Rectal smooth muscle tissue (tissue), 1 donor: Measurements from ENCODE around the gene SP140L.

Experiments used
- H3K27ac ChIP-seq: one replicate; pipeline ENCODE4 v1.7.0; 2013; ENCODE audit warnings: low read depth, low read length, inconsistent platforms
- H3K27me3 ChIP-seq: one replicate; pipeline ENCODE4 v1.7.0; 2013; ENCODE audit warnings: low read length; ENCODE audit not compliant: control insufficient read depth, insufficient read depth
- H3K36me3 ChIP-seq: one replicate; pipeline ENCODE4 v1.7.0; 2013; ENCODE audit warnings: low read length; ENCODE audit not compliant: control insufficient read depth, insufficient read depth
- H3K4me1 ChIP-seq: one replicate; pipeline ENCODE4 v1.7.0; 2013; ENCODE audit warnings: low read length; ENCODE audit not compliant: control insufficient read depth, insufficient read depth
- H3K4me3 ChIP-seq: one replicate; pipeline ENCODE4 v1.7.0; 2013; ENCODE audit warnings: low read length
- H3K9ac ChIP-seq: one replicate; pipeline ENCODE4 v1.7.0; 2013; ENCODE audit warnings: low read length

SP140L gene

DNA sequence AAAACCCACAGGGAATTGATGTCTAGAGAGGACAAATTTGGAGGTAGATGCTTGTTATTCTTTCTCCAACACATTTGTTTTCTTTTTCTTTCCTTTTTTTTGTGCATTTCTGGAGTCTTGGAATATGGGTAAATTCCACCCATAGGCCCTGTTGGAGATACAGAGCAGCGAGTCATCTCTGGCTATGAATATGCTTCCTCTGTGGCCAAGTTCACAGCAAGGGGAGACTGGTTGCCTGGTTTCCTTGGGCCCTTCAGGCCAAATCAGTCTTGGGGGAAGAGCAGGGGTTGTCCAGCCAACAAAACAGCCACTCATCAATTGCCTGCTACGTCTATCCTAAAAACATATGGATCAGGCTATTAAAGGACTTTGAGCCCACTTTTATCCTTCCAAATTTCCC lies 116.5 kb downstream of the SP140L start:
- Histone ChIP-seq H3K4me1 (no peaks in the 10 kb centered on the region), H3K36me3 (peaks cover 16% of the 10 kb centered on the region), H3K27me3 (no peaks in the 10 kb centered on the region), H3K4me3 (no peak overlapping the region), H3K27ac (no peak overlapping the region), H3K9ac (no peak overlapping the region)

DNA sequence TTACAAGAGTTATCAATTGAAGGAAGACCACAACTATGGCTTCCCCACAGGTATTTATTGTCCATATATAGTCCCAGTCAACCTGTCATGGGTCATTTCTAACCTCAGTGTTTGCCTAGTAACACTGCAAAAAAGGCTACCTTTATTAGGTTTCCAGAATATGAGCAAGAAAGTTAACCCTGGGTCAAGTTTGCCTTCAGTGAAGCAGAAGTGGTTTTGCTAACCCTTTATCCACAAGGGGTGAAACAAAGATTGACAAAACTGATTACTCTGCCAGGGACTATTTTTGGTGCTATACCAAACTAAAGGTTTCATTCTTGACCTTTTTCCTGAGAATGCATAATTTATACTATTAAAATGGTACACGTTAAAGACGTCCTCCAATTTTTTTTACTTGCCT lies 117.8 kb downstream of the SP140L start:
- no peak overlapping the region for H3K9ac ChIP-seq
- no peaks in the 10 kb centered on the region for H3K27me3 ChIP-seq
- no peak overlapping the region for H3K4me3 ChIP-seq
- no peaks in the 10 kb centered on the region for H3K4me1 ChIP-seq
- no peak overlapping the region for H3K27ac ChIP-seq
- H3K36me3 ChIP-seq, result peaks cover 21% of the 10 kb centered on the region

GRCh38 chr2:230447036-230447435 lies 120.0 kb downstream of the SP140L start:
- H3K27me3 ChIP-seq, result no peaks in the 10 kb centered on the region
- no peaks in the 10 kb centered on the region for H3K4me1 ChIP-seq
- H3K27ac ChIP-seq, result no peak overlapping the region
- peaks cover 26% of the 10 kb centered on the region for H3K36me3 ChIP-seq
- H3K9ac ChIP-seq, result no peak overlapping the region
- no peak overlapping the region for H3K4me3 ChIP-seq

GRCh38 chr2:230447455-230448451 lies 120.8 kb downstream of the SP140L start:
- H3K27ac ChIP-seq, result no peak overlapping the region
- H3K4me1 ChIP-seq, result no peaks in the 10 kb centered on the region
- no peak overlapping the region for H3K9ac ChIP-seq
- H3K4me3 ChIP-seq, result no peak overlapping the region
- no peaks in the 10 kb centered on the region for H3K27me3 ChIP-seq
- H3K36me3 ChIP-seq, result peaks cover 26% of the 10 kb centered on the region

DNA sequence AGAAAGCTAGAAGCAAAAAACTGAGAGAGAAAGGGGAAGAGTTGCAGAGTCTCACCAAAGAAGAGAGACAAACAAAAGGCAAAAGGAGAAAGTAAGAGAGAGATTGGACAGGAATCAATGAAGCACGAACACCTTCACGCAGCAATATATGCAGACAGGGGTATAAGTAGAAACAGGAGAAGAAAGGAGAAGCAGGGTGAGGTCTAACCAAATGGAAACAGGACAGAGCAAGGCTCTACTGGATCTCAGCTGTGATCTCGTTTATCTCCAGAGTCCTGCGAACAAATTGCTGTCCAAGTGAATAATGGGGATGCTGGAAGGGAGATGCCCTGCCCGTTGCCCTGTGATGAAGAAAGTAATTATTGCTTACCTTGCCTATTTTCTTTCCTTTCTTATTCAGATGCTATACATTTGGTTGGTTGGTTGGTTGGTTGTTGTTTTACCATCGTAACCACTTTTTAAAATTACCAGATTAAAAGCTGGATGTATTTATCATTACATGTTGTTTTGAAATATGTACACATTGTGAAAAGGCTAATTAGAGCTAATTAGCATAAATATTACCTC lies 123.0 kb downstream of the SP140L start:
- H3K4me3 ChIP-seq, result no peak overlapping the region
- peaks cover 18% of the 10 kb centered on the region for H3K36me3 ChIP-seq
- H3K27me3 ChIP-seq, result no peaks in the 10 kb centered on the region
- no peak overlapping the region for H3K27ac ChIP-seq
- H3K4me1 ChIP-seq, result no peaks in the 10 kb centered on the region
- no peak overlapping the region for H3K9ac ChIP-seq

GRCh38 chr2:230453006-230453405 lies 126.0 kb downstream of the SP140L start:
- Histone ChIP-seq H3K27ac (no peak overlapping the region), H3K36me3 (peaks cover 14% of the 10 kb centered on the region), H3K27me3 (no peaks in the 10 kb centered on the region), H3K9ac (no peak overlapping the region), H3K4me1 (no peaks in the 10 kb centered on the region), H3K4me3 (no peak overlapping the region)
